GM21576 (cell line): ENCODE measurements around the gene PIEZO1.

Source experiments
- ATAC-seq: cut with Tn5 transposase; IDR thresholded peaks from one replicate; pipeline ENCODE4 v1.9.1; 2021; ENCODE audit warnings: mild to moderate bottlenecking, moderate library complexity; ENCODE audit not compliant: unreplicated experiment

The PIEZO1 gene

GRCh38 chr16:88705801-88706228, 79.2 kb downstream of the PIEZO1 start:
- no peak for ATAC-seq

GRCh38 chr16:88705076-88705684, 79.8 kb downstream of the PIEZO1 start:
- ATAC-seq = no peak

- ATAC-seq = no peak
Observed at GRCh38 chr16:88703486-88704309, 81.3 kb downstream of the PIEZO1 start.

GRCh38 chr16:88702371-88703210, 82.4 kb downstream of the PIEZO1 start:
- no peak for ATAC-seq

- no peak for ATAC-seq
Observed at GRCh38 chr16:88701581-88702370, 83.2 kb downstream of the PIEZO1 start.

GRCh38 chr16:88700636-88701482, 84.2 kb downstream of the PIEZO1 start:
- ATAC-seq = peak; percentile 64

GRCh38 chr16:88700322-88700635, 84.7 kb downstream of the PIEZO1 start:
- no peak for ATAC-seq

GRCh38 chr16:88699180-88699579, 85.8 kb downstream of the PIEZO1 start:
- ATAC-seq = no peak

- ATAC-seq = no peak
Observed at GRCh38 chr16:88698646-88699045, 86.4 kb downstream of the PIEZO1 start.

- ATAC-seq = no peak
Observed at GRCh38 chr16:88697831-88698615, 87.0 kb downstream of the PIEZO1 start.

- no peak for ATAC-seq
Observed at GRCh38 chr16:88697116-88697830, 87.7 kb downstream of the PIEZO1 start.

- ATAC-seq = no peak
Observed at GRCh38 chr16:88696441-88696840, 88.6 kb downstream of the PIEZO1 start.

GRCh38 chr16:88695753-88696152, 89.3 kb downstream of the PIEZO1 start:
- no peak for ATAC-seq

- ATAC-seq = no peak
Observed at GRCh38 chr16:88695218-88695617, 89.8 kb downstream of the PIEZO1 start.

GRCh38 chr16:88694221-88695087, 90.6 kb downstream of the PIEZO1 start:
- no peak for ATAC-seq

GRCh38 chr16:88693420-88694177, 91.4 kb downstream of the PIEZO1 start:
- ATAC-seq = no peak

GRCh38 chr16:88692861-88693260, 92.2 kb downstream of the PIEZO1 start:
- ATAC-seq = no peak
